Fibroblast of the aortic adventitia (primary cell): ENCODE data around the gene TGIF1. TPM values are rescaled to one million over a fixed set of nuclear protein-coding genes. Genes with fewer than 3 reads are reported as not detected.
A peak's percentile ranks its signal among the peaks of the same experiment; 100 is the strongest.

ENCODE experiments used
- DNase-seq: peaks from one replicate; pipeline ENCODE4 v3.0.0-alpha.2; 2010; ENCODE audit warnings: low read depth
- H3K4me3 ChIP-seq: 2 replicates; pipeline ENCODE4 v1.5.1; 2011; ENCODE audit warnings: low read depth, mild to moderate bottlenecking, control low read depth, low read length, moderate library complexity
- total RNA-seq: library from RNA; depleted of rRNA; stranded (reverse); fragments of >200 nt; gene quantifications from 2 replicates; pipeline ENCODE4 v1.2.3, GENCODE V29; 2012; ENCODE audit warnings: low replicate concordance
- TF ChIP-seq, protein P1 (sequence below): IDR thresholded peaks from 2 replicates; pipeline ENCODE4 v1.5.1; 2011; ENCODE audit warnings: mild to moderate bottlenecking, low read length, control low read depth, inconsistent platforms; ENCODE audit not compliant: insufficient read depth

Gene TGIF1
- total RNA-seq, 1 donor, result 106 TPM

GRCh38 chr18:3460823-3461398 lies 10.9 kb downstream of the TGIF1 start:
- peak; percentile 4 for DNase-seq
- TF ChIP-seq, protein P1, sequence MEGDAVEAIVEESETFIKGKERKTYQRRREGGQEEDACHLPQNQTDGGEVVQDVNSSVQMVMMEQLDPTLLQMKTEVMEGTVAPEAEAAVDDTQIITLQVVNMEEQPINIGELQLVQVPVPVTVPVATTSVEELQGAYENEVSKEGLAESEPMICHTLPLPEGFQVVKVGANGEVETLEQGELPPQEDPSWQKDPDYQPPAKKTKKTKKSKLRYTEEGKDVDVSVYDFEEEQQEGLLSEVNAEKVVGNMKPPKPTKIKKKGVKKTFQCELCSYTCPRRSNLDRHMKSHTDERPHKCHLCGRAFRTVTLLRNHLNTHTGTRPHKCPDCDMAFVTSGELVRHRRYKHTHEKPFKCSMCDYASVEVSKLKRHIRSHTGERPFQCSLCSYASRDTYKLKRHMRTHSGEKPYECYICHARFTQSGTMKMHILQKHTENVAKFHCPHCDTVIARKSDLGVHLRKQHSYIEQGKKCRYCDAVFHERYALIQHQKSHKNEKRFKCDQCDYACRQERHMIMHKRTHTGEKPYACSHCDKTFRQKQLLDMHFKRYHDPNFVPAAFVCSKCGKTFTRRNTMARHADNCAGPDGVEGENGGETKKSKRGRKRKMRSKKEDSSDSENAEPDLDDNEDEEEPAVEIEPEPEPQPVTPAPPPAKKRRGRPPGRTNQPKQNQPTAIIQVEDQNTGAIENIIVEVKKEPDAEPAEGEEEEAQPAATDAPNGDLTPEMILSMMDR, result no peak
- no peak overlapping the region for H3K4me3 ChIP-seq

DNA sequence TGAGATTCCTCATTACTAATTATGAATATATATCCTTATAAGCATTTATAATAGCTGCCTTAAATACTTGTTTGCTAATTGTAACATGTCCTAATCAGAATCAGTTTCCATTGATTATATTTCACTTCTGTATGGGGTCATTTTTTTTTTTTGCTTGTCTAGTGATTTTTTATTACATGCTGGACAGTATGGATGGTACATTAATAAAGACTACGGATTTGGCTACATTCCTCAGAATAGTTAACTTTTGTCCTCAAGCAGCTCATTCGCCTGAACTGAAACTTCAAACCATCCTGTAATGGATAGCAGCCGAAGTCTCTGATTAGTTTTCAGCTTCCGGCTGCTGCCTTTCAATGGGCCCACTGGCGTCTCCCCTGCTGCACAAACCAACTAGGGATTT lies 11.7 kb downstream of the TGIF1 start:
- TF ChIP-seq, protein P1, result no peak
- DNase-seq, result no peak

GRCh38 chr18:3463051-3463450 lies 13.1 kb downstream of the TGIF1 start:
- H3K4me3 ChIP-seq, result no peak overlapping the region
- peak; percentile 59 for DNase-seq
- TF ChIP-seq, protein P1, result no peak

More for the DNA sequence above, 11.7 kb downstream of the TGIF1 start:
- H3K4me3 ChIP-seq, result no peak overlapping the region

- H3K4me3 ChIP-seq, result peak overlapping the region; percentile 0
- TF ChIP-seq, protein P1, result no peak
- DNase-seq, result peak; percentile 91
Measured at GRCh38 chr18:3466045-3466444, 16.1 kb downstream of the TGIF1 start.

DNA sequence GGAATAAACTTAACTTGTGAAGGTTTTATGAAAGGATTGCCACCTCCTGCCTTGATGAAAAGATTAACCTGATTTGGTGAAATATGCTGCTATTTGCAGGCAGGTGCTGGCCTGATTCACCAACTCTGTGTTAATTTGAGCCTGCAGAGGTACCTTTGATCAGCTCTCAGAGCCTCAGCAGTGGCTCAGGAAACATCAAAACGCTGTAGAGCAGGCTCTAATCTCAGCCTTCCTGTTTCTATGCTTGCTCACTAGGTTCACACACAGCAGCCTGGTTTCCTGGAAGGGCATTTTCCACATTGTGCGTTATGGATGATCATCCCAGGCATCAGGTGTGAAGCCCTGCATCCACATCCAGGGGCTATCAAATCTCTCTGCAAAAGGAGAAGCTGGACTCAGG lies 16.9 kb downstream of the TGIF1 start:
- DNase-seq, result peak; percentile 11
- H3K4me3 ChIP-seq, result no peak overlapping the region
- TF ChIP-seq, protein P1, result no peak

DNA sequence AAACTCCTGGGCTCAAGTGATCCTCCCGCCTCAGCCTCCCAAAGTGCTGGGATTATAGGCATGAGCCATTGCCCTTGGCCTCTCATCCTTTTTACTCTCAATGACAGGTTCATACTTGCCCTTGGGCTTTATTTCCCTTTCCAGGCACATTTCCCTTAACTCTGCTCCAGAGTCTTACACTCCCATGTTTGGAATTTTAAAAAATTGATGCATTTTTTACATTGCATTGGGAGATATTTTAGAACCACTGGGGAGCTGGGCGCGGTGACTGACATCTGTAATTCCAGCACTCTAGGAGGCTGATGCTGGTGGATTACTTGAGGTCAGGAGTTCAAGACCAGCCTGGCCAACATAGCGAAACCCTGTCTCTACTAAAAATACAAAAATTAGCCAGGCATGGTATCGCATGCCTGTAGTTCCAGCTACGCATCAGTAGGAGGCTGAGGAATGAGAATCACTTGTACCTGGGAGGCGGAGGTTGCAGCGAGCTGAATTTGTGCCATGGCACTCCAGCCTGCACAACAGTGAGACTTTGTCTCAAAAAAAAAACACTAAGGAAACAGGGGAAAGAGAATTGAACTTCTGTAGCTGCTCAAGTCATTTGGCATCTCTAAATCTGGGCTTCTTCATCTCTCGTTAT lies 18.2 kb downstream of the TGIF1 start:
- H3K4me3 ChIP-seq, result no peak overlapping the region
- TF ChIP-seq, protein P1, result no peak
- DNase-seq, result no peak
